Measurements from ENCODE around the gene SPINK1.

SPINK1 gene

DNA sequence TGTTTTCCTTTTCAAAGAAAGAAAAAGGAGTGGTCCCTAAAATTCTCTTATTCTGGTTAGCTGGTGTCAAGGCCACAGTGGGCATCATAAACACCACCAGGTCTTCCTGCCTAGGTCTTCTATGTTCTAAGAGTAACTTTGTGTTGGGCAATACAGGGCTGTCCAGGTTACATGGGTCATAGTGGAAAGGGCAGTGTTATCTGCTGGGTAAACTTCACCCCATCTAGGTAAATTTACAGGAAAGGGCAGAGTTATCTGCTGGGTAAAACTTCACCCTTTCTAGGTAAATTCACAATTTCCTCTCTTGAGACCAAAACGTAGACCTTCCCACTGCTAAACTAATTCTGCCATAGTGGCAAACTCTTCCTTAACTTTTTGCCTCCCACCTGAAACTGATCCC lies 30.0 kb downstream of the SPINK1 start:
- Mint-ChIP-seq H3K27ac (no peak overlapping the region), H3K27me3 (peaks cover 7% of the 10 kb centered on the region), H3K4me1 (peaks cover 10% of the 10 kb centered on the region), H3K4me3 (no peak overlapping the region), H3K9me3 (no peaks in the 10 kb centered on the region)
- ATAC-seq (no peak), DNase-seq (no peak)

DNA sequence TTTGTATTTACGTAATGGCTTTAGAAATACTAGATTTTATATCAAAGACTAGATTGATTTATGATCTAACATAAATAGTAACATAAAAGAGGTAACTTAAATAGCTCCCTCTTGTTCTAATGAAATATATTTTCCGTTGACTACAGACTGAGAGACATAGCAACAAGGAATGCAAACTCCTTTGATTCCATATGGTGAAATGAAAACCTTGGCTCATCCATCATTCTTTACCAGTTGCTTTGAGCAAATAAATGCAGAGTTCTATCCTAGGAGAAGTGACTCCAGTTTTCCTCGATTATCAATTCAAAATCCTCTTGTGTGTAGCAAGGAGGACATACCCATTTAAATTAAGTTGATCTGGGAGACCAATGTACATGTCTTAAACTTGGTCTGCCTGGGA lies 31.0 kb downstream of the SPINK1 start:
- no peaks in the 10 kb centered on the region for H3K9me3 Mint-ChIP-seq
- peaks cover 9% of the 10 kb centered on the region for H3K4me1 Mint-ChIP-seq
- ATAC-seq (no peak), DNase-seq (no peak)
- H3K4me3 Mint-ChIP-seq: no peak overlapping the region
- peaks cover 15% of the 10 kb centered on the region for H3K27me3 Mint-ChIP-seq
- H3K27ac Mint-ChIP-seq: no peak overlapping the region

DNA sequence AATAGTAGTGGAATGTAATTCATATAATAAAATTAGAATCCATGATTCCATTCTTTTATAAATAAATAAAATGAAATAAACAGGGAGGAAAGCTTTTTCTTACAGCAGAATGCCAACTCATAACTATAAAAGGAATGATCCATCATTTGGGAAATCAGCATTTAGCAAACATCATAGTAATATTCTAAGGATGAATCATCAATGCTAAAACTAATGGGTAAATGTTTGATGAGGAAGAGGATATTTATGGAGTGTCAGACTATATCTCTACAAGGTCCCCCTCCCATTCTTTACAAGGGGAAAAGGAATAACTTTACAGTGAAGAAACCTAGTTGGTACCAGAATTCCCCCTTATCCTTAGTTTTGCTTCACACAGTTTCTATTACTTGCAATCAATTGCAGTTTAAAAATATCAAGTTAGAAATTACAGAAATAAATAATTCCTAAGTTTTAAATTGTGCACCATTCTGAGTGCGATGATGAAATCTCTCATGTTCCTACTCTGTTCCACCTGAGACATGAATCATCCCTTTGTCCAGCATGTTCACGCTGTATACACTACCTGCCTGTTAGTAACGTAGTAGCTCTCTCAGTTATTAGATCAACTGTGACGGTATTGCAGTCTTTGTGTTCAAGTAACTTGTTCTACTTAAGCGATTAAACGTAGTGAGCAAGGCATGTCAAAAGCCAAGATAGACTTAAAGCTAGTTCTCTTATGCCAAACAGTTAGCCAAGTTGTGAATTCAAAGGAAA lies 34.7 kb downstream of the SPINK1 start:
- no peak overlapping the region for H3K27ac Mint-ChIP-seq
- DNase-seq: no peak
- H3K4me1 Mint-ChIP-seq: no peaks in the 10 kb centered on the region
- H3K27me3 Mint-ChIP-seq: peaks cover 20% of the 10 kb centered on the region
- H3K4me3 Mint-ChIP-seq: no peak overlapping the region
- ATAC-seq: no peak
- no peaks in the 10 kb centered on the region for H3K9me3 Mint-ChIP-seq

DNA sequence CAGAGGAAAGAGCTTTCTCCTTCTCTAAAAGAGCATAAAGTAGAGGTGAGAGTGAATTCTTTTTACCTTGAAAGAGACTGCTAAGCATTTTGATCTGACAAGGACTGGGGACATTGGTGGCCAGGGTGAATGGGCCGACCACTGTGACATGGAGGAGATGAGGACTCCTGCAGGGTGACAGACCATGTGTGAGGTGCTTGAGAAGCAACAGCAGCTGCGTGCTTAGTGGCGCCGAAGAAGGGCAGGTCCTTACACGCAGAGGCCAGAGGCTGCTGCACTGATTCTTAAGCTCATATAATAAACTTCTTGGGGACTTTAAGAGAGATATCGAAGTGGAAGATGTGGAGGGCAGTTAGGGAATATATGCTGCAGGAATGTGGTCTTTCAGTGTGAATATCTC lies 40.3 kb downstream of the SPINK1 start:
- H3K27ac Mint-ChIP-seq: no peak overlapping the region
- H3K4me3 Mint-ChIP-seq: no peak overlapping the region
- no peak for DNase-seq
- ATAC-seq: no peak
- no peaks in the 10 kb centered on the region for H3K4me1 Mint-ChIP-seq
- H3K27me3 Mint-ChIP-seq: peaks cover 11% of the 10 kb centered on the region
- H3K9me3 Mint-ChIP-seq: no peaks in the 10 kb centered on the region

DNA sequence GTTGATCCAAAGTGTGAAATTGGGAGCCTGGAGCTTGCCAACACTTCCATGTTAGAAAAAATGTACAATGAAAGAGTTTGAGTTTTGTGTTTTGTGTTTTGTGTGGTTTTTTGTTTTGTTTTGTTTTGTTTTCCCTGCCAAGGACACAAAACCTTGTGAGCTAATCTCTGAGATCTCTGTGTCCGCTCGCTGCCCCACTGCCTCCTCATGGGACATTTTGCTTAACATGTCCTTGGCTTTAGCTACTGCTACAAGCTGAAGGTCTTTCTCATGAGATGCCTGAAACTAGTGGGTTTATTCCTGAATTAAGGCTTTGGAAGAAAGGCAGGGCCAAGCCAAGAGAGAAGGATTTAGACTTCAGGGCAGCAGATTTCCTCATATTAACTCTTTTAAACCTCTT lies 41.7 kb downstream of the SPINK1 start:
- Mint-ChIP-seq H3K9me3 (no peaks in the 10 kb centered on the region), H3K4me3 (no peak overlapping the region), H3K27ac (no peak overlapping the region), H3K27me3 (no peaks in the 10 kb centered on the region), H3K4me1 (no peaks in the 10 kb centered on the region)
- DNase-seq (no peak), ATAC-seq (no peak)

DNA sequence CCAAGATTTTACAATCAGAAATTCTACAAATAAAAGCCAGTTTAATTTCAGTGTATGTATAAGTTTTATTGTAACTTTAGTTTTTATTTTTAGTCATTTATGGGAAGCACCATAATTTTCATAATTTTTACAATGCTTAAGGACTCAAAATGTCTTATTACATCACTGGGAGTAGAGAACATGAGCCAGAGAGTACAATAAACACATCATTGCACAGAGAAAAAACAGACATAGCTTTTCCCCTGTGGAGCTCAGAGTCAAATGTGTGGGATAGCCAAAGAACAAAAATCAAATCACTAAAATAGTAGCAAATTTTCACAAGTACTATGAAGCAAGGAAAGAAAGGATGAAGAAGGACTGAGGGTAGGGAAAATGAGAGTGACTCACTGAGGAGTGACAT lies 43.4 kb downstream of the SPINK1 start:
- Mint-ChIP-seq H3K4me1 (no peaks in the 10 kb centered on the region), H3K27ac (no peak overlapping the region), H3K4me3 (no peak overlapping the region), H3K27me3 (no peaks in the 10 kb centered on the region), H3K9me3 (no peaks in the 10 kb centered on the region)
- no peak for ATAC-seq
- DNase-seq: no peak

DNA sequence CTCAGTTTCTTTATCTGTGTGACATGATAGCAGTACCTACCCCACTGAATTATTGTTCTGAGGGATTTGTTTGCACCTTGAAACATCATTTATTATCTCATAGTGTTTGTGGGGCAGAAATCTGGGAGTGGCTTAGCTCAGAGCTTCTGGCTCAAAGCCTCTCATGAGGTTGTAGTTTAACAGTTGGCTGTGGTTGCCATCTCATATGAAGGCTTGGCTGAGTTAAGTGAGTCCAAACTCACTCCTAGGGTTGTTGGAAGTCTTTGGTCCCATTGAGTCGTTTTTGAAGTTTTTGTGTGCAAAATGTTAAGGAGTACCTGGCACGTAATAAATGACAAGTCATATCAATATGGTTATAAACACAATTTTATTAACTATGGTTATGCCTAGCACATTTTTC lies 45.3 kb downstream of the SPINK1 start:
- Mint-ChIP-seq H3K27ac (no peak overlapping the region), H3K9me3 (no peaks in the 10 kb centered on the region), H3K4me1 (peaks cover 15% of the 10 kb centered on the region), H3K4me3 (no peak overlapping the region), H3K27me3 (no peaks in the 10 kb centered on the region)
- no peak for DNase-seq
- ATAC-seq: no peak

DNA sequence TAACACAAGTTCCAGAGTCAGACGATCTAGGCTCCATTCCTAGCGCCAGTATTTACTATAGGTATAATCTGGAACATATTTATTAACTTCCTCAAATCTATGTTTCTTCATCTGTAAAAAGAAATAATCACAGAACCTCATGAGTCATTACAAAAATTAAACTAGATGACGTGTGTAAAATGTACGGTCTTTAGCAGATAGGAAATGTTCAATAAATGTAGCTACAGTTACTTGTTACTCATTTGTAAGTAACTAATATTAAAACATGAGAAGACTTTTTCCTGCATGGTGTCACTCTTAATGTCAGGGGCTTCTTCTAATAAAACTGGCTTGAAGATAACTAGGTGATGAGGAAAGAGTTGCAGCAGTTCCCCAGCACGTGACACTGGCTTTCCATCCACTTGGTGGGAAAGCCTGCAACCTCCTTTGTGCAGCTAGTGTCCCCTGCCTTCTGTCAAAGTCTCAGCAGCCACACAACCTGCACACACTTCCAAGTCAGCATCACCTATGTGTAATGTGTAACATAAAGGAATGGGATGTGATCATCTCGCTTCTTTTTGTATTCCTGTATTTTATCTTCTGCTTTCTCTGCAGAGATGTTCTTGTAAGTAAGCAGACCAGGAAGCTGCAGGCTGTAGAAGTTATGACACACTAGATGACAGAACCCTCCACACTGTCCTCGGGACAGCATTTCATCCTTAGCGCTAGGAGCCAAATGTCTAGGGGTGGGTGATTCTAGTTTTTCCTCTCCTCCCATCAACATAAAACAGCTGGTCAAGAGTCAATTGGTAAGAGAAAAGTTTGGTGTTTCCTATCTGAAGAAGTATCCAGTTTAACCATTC lies 47.1 kb downstream of the SPINK1 start:
- Mint-ChIP-seq H3K27me3 (no peaks in the 10 kb centered on the region), H3K4me1 (peaks cover 22% of the 10 kb centered on the region), H3K27ac (no peak overlapping the region), H3K4me3 (no peak overlapping the region), H3K9me3 (no peaks in the 10 kb centered on the region)
- ATAC-seq: no peak
- no peak for DNase-seq

DNA sequence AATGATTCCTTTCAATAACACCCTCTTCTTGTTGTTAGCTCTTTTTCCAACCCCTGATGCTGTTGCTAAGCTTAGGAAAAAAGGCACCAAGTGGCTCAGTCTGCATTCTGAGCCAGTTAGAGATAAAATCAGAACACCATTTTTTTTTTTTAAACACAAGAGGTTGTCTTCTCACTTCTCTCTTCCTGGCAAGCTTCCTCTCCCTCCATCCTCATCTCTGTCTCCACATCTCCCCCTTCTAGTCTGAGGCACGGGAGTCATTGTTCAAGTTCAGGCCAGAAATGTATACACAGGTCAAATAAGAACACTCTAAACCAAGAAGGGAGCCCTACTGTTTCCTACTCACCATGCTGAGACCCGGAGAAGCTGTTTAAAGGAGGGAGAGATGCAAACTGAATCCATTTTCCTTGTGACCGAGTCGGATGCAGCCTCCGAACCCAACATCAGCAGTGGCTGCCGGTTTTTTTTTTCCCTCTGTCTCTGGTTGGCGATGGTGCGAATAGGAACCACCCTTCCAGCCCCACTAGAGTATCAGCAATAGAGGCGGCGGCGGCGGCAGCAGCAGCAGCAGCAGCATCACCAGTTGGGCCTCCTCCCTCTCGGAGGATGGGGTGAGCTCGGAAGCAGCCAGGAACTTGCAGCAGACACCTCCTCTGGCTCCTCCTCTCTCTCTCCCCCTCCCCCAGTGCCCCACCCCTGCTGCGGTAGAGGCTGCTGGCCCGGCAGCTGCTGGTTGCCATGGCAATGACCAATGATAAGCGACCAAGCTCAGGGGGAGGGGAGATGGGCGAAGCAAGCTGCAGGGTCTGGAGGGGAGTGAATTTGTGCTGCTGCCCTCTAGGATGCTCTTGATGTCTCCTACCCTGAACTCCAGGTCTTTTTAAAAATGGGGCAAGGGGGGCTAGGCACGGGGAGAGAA lies 49.1 kb downstream of the SPINK1 start, which contains the start of gene JAKMIP2:
JAKMIP2 (minus strand) TSS at position 619 of the 919 bp plus-strand sequence. CDS start 110,922 bp downstream, outside the sequence.
- Mint-ChIP-seq H3K27ac (peak within 1 kb of the TSS; percentile 59 to 67), H3K4me3 (peak within 1 kb of the TSS; percentile 81 to 82), H3K27me3 (no peaks in the 10 kb centered on the region), H3K9me3 (no peaks in the 10 kb centered on the region), H3K4me1 (peaks cover 22% of the 10 kb centered on the region)
- ATAC-seq: peak; percentile 97
- DNase-seq: peak; percentile 68 to 76

DNA sequence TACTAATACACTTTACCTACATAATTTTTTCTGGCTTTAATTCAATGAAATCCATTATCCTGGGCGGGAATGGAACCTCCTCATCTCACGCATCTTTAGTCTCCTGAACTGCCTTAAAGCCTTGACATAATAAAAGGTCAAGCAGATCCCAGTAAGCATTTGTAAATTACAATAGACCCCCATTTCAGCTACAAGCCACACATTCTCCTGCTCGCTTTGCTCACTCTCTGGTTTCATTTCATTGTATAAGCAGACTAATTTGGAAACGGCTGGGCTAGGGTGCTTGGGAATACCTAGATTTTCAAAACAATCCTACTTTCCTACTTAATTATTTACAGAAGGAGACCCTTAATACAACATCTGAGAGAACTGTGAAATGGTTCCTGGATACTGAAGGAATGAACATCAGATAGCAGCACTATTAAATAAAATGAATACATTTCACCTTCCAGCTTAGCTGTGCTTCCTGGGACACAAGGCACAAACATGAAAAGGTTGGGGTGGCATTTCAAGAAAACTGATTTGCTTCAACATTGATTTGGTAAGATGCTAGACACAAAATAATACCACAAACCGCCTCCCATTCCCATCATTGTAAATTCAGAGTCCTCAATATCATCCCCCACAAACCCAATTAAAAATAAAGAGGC lies 50.4 kb downstream of the SPINK1 start:
- Mint-ChIP-seq H3K4me1 (peaks cover 22% of the 10 kb centered on the region), H3K27me3 (no peaks in the 10 kb centered on the region), H3K9me3 (peaks cover 0 to 6% of the 10 kb centered on the region in 2 donors), H3K27ac (no peak overlapping the region), H3K4me3 (peak overlapping the region in 1 of 2 donors; percentile 13)
- DNase-seq (no peak), ATAC-seq (no peak)

DNA sequence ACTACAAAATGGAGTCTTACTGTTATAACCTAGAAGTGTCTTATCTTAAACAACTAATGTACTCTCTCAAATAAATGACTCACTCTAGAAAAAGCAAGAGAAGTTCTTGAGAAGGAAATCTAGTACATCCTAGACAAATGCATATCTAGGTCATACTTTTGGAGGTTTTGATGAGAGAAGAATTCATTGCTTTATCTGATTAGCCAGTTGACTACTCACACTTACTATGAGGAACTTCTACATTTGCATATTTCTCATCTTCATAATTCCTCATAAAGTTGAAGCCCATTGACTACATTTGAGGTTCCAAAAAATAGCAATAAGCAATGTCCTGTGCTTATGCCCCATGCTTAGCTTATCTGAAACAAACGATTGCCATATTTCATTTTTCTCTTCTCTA lies 51.8 kb downstream of the SPINK1 start:
- ATAC-seq: no peak
- H3K4me3 Mint-ChIP-seq: no peak overlapping the region
- no peaks in the 10 kb centered on the region for H3K27me3 Mint-ChIP-seq
- H3K4me1 Mint-ChIP-seq: peaks cover 22% of the 10 kb centered on the region
- peaks cover 0 to 7% of the 10 kb centered on the region in 2 donors for H3K9me3 Mint-ChIP-seq
- no peak for DNase-seq
- H3K27ac Mint-ChIP-seq: no peak overlapping the region

DNA sequence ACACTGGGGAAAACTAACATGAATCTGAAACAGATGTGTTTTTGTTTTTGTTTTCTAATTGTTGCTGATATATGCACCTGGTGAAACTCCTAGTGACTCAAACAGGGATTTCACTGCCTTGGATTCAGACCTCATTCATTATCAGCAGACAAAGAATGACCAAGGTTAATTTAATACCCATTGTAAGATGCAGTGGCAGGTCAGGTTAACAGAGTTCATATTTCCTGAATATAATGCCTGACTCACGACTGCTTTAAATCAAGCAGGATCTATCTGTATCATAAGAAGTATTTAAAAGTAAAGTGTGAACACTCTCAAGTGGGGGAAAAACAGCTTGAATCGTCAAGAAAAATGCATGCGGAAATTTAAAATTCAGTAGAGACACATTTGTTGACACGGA lies 54.5 kb downstream of the SPINK1 start:
- peaks cover 0 to 7% of the 10 kb centered on the region in 2 donors for H3K9me3 Mint-ChIP-seq
- H3K27ac Mint-ChIP-seq: no peak overlapping the region
- H3K27me3 Mint-ChIP-seq: no peaks in the 10 kb centered on the region

More for the DNA sequence above, 54.5 kb downstream of the SPINK1 start:
- H3K4me1 Mint-ChIP-seq: peaks cover 13% of the 10 kb centered on the region
- ATAC-seq (no peak), DNase-seq (no peak)
- no peak overlapping the region for H3K4me3 Mint-ChIP-seq

Measured in stimulated activated naive CD8-positive, alpha-beta T cell treated with anti-CD3 and anti-CD28 coated beads, Interleukin-15, amount 100 ng/mL, for 72 hours (primary cell).